HG02610 (cell line): ENCODE measurements around the gene HNRNPA1.
"Not testable (repeated sequence)": the region's sequence is repeated elsewhere in the genome, so short reads cannot be mapped to it uniquely, and the experiment has no call there.

Experiments used
- ATAC-seq: cut with Tn5 transposase; IDR thresholded peaks from one replicate; pipeline ENCODE4 v1.9.1; 2021; ENCODE audit warnings: mild to moderate bottlenecking, moderate library complexity; ENCODE audit not compliant: unreplicated experiment

The HNRNPA1 gene

DNA sequence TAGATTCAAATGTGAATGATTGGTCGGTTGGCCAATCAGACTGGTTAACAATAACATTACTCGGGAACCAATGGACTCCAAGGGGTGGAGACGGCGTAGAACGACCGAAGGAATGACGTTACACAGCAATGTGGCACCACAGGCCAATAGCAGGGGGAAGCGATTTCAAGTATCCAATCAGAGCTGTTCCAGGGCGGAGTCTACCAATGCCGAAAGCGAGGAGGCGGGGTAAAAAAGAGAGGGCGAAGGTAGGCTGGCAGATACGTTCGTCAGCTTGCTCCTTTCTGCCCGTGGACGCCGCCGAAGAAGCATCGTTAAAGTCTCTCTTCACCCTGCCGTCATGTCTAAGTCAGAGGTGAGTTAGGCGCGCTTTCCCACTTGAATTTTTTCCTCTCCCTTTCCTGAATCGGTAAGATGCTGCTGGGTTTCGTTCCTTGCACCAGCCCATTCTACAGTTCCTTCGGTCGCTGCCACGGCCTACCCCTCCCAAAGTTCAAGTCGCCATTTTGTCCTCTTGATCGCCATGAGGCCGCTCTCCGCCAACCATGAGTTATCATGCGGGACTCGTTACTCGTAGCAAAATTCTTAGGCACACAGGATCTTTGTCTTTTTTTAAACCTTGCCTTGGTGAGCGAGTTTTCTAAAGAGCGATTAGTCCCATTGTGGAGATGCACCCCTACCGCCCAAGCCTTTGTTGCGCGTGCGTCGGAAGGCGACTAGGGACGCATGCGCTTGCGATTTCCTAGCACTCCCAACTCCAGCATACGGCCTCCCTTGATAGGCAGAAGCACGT, at the start of gene HNRNPA1:
Gene HNRNPA1 (plus strand): TSS at position 259 of the 793 bp plus-strand sequence. CDS start 82 bp downstream, at position 341.
- peak; percentile 89 for ATAC-seq

DNA sequence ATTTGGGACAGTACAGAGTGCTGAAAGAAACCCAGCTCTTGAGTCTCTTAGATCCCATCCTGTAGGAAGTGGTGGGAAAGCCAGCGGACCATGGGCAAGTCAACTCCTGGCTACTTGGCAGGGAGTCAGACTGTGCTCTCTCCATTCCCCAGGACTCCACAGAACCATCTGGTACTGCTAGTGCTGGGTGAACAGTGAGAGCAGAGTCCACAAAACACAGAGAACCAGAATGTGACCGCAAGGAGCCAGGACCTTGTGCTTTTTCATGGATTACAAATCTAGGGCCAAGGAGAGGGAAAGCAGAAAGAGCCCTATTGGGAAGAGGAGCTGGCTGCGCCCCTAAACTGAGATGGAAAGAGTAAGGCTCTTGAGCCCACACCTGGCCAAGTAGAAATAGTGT, 49.3 kb upstream of the HNRNPA1 start:
- ATAC-seq = not testable (repeated sequence)

DNA sequence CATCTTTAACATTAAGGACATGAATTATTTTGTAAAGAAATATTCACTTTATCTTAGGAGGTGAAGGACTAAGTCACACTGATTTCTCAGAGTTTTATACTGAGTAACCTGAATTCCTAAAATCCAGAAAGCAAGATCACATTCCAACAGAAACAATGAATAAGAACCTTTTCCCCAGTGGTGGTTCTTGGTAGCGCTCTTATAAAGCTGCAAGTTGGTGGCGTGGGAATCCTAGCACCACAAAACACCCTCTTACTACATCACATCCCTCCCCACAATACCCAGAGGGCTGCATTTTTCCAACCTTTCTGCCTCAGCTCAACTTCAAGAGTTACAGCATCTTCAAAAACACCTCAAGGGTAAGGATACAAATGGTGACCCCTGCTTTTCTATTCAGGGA, 47.7 kb upstream of the HNRNPA1 start:
- no peak for ATAC-seq

DNA sequence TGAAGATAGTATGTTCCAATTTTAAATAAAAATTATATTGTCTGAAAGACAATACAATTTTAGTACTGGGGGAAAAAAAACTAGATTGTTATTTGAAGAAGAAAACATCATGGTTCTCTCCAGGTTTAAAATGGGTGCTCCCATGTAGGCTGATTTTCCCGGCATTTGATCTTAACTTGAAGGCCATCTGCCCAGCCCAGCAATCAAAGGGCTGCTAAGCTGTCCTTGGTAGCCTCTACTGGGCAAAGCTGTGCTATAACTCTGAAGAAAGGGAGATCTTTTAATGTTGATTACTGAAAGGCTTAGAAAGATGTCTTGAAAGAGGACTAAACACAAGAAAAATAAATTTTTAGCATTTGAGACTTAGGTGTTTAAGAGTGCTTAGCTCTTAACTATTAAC, 42.0 kb upstream of the HNRNPA1 start:
- ATAC-seq = no peak

DNA sequence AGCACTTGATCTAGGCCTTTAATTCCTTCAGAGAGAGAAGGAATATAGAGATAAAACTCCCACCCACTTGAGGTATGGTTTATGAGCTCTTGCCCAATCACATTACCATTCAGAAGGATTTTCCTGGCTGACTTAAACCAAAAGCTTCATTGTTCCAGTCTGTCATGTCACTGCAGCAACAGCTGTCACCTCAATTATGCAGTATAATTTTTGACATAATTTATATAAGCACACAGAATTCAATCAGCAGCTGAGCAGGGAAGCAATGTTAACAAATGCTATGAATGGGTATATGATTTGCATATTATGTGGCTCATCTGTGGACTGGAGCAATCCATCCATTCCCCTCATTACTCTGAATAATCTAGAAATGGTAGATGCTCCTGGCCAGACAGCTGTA, 40.9 kb upstream of the HNRNPA1 start:
- ATAC-seq = no peak

DNA sequence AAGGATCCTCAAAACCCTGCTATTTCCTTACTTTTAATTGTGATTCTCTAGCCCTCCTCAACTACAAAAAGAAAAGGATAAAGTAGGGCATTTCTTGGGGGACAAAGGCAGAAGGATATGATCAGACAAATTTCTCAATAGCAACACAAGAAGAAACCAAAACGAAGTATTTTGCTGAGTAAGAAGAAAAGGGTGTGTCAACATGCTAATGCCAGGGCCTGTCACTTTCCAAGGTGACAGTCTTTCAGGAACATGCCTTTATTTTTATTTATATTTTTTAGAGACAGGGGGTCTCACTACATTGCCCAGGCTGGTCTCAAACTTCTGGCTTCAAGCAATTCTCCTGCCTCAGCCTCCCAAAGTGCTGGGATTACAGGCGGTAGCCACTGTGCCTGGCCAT, 40.4 kb upstream of the HNRNPA1 start:
- ATAC-seq = no peak

DNA sequence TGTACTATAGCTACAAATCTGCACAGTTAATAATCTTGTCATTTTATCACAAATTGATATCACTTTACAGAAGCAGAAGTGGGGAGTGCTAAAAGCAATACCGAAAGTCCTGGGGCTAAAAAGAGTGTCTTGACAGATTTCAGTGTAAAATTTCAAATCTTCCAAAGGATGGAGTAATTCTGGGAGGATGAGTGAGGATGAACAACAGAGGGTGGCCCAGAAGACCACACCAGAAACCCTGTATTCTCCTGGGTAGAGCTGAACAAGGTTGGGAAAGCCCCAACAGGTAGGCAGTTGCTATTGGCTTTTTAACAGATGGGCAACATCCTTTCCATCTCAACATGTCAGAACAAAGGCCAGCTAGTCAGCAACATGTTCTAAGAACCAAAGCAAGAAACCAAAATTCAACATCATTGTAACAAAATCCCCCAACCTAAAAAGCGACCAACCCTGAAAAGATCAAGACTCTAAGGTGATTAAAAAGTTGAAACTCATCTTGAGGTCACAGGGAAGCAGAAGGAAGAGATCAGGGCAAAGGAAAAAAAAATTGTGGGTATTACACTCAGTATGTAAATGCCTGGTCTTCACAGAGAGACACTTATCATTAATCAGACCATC, 39.4 kb upstream of the HNRNPA1 start:
- ATAC-seq = peak; percentile 90

DNA sequence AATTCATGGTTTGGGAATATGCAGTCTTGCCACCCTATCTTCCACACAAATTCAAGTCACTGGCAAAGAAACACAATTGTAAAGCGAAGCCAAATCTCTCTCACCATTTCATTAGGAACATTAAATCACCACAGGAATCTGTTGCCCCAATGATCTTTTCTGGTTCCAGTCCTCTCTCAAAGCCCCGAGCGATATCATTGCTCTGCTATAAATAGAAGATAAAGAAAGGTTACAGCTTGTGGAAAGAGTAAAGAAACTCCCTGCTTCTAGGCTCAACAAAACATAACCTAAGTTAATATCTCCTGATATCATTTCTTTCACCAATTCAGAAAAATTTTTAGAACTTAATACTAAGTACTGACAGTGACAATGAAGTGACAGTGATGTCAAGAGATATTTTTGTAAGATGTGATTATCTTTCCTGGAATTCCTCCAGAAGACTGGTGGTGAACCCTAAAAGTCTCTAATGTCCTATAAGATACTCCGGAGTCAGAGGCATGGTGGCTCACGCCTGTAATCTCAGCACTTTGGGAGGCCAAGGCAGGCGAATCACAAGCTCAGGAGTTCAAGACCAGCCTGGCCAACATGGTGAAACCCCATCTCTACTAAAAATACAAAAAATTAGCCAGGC, 34.4 kb upstream of the HNRNPA1 start:
- ATAC-seq = no peak

DNA sequence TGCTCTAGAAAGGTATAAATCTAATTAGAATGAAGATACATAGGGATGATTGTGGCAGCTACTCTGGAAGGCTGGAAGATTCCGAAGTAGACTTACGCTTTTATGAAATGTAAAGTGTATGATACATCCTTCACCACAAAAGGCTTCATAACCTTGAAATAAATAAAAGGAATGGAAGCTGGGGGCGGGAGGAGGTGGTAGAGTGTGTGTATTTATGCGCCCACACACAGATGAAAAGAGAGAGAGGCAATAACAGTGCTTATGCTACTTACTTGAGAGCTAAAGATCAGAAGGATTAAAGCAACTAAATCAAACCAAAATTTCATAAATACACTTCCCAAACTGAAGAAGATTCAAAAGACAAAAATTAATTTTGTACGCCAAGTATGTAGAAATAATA, 31.0 kb upstream of the HNRNPA1 start:
- ATAC-seq = no peak

DNA sequence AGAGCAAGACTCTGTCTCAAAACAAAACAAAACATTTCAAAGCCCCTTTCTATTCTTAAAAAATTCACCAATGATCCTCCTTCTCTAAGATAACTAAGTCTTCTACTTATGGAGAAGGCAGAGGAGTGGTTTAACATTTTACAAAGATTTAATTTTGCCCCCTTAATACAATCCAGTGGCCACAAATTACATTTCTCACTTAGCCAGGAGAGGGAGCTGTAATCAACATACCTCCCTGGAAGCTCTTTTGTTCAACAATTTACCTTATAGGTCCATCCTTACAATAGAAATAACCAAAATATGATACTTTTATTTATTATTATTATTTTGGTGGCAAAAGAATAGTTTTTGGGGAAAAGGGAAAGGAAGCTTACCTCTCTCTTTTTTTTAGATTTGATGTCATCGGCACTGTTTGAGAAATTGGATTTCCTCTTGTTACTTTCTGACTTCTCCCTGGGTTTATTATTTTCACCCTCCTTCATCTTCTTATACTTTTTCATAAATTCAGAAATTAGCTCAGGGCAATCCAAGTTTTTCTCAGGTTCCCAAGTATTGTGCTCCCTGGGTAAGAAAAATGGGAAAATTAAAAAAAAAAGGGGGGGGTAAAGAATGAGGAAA, 28.8 kb upstream of the HNRNPA1 start:
- no peak for ATAC-seq

DNA sequence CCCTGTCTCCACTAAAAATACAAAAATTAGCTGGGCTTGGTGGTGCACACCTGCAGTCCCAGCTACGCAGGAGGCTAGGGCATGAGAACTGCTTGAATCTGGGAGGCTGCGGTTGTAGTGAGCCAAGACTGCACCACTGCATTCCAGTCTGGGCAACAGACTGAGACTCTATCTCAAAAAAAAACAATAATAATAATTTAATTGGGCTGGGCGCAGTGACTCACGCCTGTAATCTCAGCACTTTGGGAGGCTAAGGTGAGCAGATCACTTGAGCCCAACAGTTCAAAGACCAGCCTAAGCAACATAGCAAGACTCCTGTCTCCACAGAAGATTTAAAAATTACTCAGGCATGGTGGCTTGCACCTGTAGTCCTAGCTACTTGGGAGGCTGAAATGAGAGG, 27.3 kb upstream of the HNRNPA1 start:
- ATAC-seq = no peak

DNA sequence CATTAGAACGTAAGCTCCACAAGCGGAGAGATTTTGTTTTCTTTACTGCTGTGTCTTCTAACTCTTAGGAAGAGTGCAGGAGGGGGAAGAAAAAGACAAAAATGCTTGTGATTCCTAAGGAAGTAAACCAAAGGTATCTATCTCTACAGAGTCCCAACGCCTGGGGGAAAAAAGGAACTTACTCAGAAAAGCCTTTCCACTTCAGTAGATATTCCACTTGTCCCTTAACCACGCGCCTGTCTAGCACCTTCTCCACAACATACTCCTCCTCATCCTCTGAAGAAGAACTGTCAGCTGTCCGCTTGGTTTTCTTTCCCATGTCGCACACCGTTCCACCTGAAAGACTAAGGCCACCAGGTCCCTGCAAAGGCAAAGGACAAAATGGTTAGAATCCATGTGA, 23.2 kb upstream of the HNRNPA1 start:
- ATAC-seq = no peak

DNA sequence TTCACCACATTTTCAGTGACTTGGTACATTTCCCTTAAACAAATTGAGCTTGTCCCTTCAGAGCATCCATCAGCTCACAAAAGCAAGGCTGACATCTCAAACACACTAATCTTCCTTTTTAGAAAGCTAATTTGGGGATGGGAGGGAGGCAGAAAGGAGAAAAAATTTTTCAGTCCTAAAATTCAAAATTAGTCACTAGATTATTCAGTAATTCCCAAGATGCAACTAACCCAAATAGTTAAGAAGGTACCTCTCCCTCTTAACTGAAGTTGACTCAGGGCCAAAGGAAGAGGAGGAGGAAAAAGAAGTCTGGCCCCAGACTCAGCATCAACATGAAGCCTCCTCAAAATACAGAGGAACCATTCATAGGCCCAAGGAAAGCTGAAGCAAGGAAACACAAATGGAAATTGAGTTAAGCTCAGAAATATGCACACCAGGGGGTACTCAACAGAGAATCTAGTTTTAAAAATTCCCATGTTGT, 22.3 kb upstream of the HNRNPA1 start:
- no peak for ATAC-seq

DNA sequence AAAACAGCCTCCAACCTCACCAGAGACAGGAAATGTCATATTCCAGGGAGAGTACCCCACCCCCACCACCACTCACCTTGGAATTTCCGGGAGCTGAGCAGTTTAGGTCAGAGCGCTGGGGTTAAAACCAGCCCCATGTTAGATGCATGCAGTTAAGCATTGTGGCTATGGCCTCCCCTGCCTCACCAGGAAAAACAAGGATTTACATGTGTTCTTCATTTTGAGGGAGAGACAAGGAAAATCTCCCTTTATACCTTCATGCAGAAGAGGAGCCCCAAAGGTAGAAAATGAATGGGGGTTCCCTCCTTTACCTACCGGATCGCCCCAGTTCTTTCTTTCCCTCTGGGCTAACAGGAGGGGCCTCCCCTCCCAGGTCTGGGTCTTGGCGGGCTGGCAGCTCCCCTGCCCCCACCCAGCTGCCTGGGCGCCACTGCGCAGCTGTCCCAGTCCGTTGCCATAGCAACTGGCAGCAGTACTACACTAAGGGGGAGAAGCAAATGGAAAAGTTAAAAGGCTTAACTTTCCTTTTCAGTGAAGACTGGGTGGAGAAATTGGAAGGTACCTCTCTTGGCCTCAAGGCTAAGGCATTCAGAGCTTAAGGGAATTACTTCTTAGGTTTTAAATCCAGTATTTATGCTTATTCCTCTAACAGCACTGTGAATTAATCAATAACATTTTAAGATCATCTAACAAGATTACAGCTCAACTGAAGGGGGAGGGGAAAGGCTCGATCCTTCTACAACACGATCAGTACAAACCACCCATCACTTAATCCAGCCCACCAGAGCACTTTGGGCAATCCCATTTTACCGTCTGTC, 21.1 kb upstream of the HNRNPA1 start:
- peak; percentile 89 for ATAC-seq

DNA sequence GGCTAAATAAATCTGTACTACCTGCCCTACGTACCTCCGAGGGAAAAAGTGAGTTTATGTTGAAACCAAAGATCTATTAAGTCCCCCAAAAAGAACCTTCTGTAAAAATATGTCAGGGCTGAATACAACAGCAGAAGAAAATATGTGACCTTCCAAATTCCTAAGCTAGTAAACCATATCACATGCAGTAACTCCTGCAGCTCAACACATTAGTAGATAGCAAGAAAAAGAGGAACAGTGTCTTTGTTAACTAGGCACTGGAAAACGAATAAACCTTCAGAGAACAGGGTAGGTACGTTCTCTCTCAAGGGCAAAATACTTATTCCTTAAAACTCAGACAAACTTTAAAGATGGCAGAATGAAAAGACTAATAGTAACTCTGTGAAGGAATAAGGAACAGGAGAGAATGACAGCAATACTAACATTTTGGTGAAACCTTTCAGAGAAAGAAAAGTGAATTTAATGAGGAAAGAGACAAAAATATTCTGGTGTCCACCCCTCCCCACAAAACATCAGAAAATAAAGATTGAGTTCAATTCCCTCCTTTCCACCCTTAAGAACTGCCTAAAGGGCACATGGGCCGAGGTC, 18.6 kb upstream of the HNRNPA1 start:
- ATAC-seq = no peak

DNA sequence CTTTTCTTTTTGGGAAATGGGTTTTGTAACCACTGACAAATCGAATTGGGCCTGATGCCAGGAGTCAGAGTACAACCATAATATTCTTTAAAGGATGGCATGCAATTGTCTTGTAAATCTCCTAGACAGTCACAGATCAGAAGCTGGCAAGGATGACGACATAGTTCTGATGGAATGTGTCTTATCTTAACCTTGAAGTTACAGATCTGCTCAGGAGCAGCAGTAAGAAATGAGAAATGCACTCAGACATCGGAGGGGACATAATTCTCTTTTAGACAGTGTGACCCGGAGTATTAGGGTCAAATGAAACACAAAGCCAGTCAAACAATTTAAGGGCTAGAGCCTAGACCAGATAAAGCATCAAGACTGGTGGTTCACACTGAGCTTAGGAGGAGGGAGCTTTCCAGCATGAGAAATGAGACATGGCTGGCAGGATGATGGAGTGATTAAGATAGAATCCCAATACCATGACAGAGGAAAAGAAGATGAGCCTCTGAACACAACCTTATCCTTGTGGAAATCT, 18.1 kb upstream of the HNRNPA1 start:
- no peak for ATAC-seq

DNA sequence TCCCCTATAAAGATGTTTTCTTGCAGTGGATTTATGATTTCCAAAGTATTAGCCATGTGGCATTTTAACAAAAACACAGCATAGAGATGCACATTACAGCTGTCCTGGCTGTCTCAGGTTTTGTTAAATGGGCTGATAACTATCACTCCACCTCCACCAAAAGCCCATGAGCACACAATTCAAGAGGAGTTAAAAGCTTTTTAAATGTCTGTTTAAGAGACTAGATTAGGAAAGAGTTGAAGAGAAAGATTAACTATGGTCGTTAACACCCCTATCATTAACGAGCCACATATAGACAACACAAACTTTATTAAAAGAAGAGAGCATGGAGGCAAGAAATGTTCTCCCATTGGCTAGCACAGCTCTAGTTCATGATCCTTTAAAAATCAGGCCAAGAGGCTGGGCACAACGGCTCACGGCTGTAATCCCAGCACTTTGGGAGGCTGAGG, 15.1 kb upstream of the HNRNPA1 start:
- ATAC-seq = no peak

DNA sequence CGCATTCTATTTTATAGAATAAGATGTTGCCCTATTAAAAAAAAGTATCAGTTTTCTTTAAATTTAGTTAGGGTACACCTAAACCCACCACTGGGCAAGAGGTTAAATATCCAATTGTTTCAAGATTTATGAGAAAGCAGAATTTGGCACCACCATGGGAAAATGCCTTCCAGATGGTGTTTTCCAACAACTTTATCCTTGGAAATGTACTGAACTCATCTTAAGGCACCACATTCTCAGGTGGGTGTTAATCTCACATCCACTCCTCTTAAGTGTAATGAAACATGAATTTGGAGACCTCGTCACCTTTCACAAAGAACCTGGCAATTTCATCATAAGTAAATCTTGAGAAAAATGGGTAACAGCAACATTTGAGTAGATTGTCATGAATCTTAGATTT, 13.7 kb upstream of the HNRNPA1 start:
- no peak for ATAC-seq

DNA sequence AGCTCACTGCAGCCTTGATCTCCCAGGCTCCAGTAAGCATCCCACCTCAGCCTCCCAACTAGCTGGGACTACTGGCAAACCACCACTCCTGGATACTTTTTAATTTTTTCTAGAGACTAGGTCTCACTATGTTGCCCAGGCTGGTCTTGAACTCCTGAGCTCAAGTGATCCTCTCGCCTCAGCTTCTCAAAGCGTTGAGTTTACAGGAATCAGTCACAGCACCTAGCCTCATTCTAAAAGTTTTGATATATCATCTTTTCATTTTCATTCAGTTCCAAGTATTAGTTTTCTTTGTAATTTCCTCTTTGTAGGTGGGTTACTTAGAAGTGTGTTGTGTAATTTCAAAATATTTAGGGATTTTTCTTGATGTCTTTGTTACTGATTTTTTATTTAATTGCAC, 10.2 kb upstream of the HNRNPA1 start:
- no peak for ATAC-seq

DNA sequence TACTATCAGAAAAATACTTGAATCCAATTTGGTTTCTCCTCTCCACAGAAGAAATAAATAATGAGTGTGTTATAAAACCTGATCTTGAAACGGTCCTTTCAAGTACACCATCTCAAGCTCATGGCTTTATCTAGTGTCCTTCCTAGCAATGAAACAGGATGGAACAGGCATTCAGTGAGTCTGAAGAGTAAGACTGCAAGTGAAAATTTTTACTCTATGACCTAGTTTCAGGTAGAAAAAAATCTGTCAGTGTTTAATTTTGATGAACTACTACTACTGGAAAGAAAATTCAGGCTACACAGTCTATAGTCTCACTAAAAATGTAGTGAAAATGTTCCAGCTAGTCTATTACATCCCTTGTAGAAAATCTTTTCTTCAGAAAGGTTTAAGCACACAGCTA, 8.3 kb upstream of the HNRNPA1 start:
- no peak for ATAC-seq
